ENCODE data around the gene CREB3L4.

DNA sequence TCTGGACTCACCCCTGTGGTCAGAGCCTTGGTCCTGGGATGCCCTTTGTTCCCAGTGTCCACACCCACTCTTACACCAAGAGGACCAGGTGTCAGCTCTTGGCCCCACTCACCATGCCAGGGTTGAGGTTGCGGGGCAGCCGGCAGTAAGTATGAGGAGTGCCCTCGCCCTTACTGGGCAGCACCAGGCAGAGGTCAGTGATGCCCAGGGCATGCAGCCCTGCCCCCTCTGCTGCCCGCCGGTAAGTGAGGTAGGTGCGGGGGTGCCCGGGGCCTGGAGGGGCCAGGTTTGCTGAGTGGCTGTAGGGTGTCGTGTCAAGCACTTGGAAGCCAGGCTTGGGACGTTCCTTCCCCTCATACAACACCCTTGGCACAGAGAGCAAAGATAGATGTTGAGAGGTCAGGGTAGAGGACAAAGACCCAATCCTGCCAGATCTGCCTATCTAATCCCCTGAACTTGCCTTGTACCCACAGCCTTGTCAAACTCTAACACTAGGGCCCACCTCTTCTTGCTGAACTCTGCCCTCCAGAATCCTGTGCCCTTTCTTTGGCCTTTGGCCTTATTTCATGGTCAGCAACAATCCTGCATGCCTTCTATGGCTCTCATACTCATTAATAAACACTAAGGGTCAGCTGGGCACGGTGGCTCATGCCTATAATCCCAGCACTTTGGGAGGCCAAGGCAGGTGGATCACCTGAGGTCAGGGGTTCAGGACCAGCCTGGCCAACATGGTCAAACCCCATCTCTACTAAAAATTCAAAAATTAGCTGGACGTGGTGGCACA is 24.7 kb upstream of the CREB3L4 start:
- TF ChIP-seq, protein P1, sequence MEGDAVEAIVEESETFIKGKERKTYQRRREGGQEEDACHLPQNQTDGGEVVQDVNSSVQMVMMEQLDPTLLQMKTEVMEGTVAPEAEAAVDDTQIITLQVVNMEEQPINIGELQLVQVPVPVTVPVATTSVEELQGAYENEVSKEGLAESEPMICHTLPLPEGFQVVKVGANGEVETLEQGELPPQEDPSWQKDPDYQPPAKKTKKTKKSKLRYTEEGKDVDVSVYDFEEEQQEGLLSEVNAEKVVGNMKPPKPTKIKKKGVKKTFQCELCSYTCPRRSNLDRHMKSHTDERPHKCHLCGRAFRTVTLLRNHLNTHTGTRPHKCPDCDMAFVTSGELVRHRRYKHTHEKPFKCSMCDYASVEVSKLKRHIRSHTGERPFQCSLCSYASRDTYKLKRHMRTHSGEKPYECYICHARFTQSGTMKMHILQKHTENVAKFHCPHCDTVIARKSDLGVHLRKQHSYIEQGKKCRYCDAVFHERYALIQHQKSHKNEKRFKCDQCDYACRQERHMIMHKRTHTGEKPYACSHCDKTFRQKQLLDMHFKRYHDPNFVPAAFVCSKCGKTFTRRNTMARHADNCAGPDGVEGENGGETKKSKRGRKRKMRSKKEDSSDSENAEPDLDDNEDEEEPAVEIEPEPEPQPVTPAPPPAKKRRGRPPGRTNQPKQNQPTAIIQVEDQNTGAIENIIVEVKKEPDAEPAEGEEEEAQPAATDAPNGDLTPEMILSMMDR (IDR thresholded peaks at IDR 0.05), result no peak
- TF ChIP-seq POLR2A (IDR thresholded peaks at IDR 0.05), result no peak

Measured in thyroid gland (tissue), 4 donors.